Colonic mucosa (tissue), 4 donors: ENCODE results near the gene PGA3. TPM values are rescaled to one million over a fixed set of nuclear protein-coding genes. Genes with fewer than 3 reads are reported as not detected.
"Not testable (repeated sequence)": the region's sequence is repeated elsewhere in the genome, so short reads cannot be mapped to it uniquely, and the experiment has no call there.

Experiments used
- DNase-seq: peaks from one replicate; pipeline ENCODE4 v3.0.0-alpha.2; 2020
- H3K27ac ChIP-seq: fragments of 200-600 bp; one replicate; pipeline ENCODE4 v1.8.0; 2021
- H3K27me3 ChIP-seq: fragments of 200-600 bp; one replicate; pipeline ENCODE4 v1.8.0; 2021
- H3K36me3 ChIP-seq: fragments of 200-600 bp; one replicate; pipeline ENCODE4 v1.8.0; 2021
- H3K4me1 ChIP-seq: fragments of 200-600 bp; one replicate; pipeline ENCODE4 v1.8.0; 2021; ENCODE audit warnings: mild to moderate bottlenecking
- H3K4me3 ChIP-seq: fragments of 200-600 bp; one replicate; pipeline ENCODE4 v1.8.0; 2021
- H3K9ac ChIP-seq, 2 donors: one replicate each; pipeline ENCODE4 v1.7.0; 2013; ENCODE audit warnings: control low read depth in 2 of 2, low read depth in 2 of 2, low read length in 2 of 2
- H3K9me3 ChIP-seq: fragments of 200-600 bp; one replicate; pipeline ENCODE4 v1.8.0; 2021
- intact Hi-C: fragments of 100-400 bp; cut with DNase I; formaldehyde crosslinking; loops from one replicate; pipeline ENCODE4 v1.14.1; 2022
- total RNA-seq, 2 donors: library from RNA; stranded (reverse); fragmentation: NEBNext Ultra II Directional in 1 of 2; extraction: Animal tissue kit (Norgen Biotek cat#: 25700) in 1 of 2; gene quantifications; one replicate each; pipeline ENCODE4 v1.2.1, GENCODE V29; 2021
- donor health status: healthy.
- donor health status: DM: no; HTN: no; CAD: no.
- donor health status: DM: no; HTN: no; CAD: no.

Gene PGA3
- total RNA-seq, 2 donors from 2014 or later: 0.35 TPM; not detected in 1

- H3K27ac ChIP-seq, DNase-seq, H3K27me3 ChIP-seq, H3K4me3 ChIP-seq, intact Hi-C loops, H3K36me3 ChIP-seq, H3K9ac ChIP-seq, H3K9me3 ChIP-seq, H3K4me1 ChIP-seq: not testable (repeated sequence)
Observed at GRCh38 chr11:61210629-61211028, 7.3 kb downstream of the PGA3 start.

- H3K4me3 ChIP-seq, H3K36me3 ChIP-seq, H3K9me3 ChIP-seq, H3K4me1 ChIP-seq, H3K27me3 ChIP-seq, H3K9ac ChIP-seq, H3K27ac ChIP-seq, intact Hi-C loops, DNase-seq: not testable (repeated sequence)
Observed at GRCh38 chr11:61211327-61211952, 8.1 kb downstream of the PGA3 start.

GRCh38 chr11:61212202-61212601 is 8.9 kb downstream of the PGA3 start:
- H3K4me3 ChIP-seq, H3K4me1 ChIP-seq, H3K36me3 ChIP-seq, intact Hi-C loops, DNase-seq, H3K9ac ChIP-seq, H3K9me3 ChIP-seq, H3K27ac ChIP-seq, H3K27me3 ChIP-seq: not testable (repeated sequence)

GRCh38 chr11:61213711-61214324 is 10.5 kb downstream of the PGA3 start:
- H3K4me3 ChIP-seq, H3K9ac ChIP-seq, intact Hi-C loops, DNase-seq, H3K27ac ChIP-seq, H3K9me3 ChIP-seq, H3K4me1 ChIP-seq, H3K27me3 ChIP-seq, H3K36me3 ChIP-seq: not testable (repeated sequence)

- H3K9ac ChIP-seq, H3K36me3 ChIP-seq, H3K4me1 ChIP-seq, H3K27me3 ChIP-seq, H3K4me3 ChIP-seq, H3K9me3 ChIP-seq, H3K27ac ChIP-seq, DNase-seq, intact Hi-C loops: not testable (repeated sequence)
Observed at GRCh38 chr11:61218306-61218705, 15.0 kb downstream of the PGA3 start.

- DNase-seq, H3K4me1 ChIP-seq, H3K4me3 ChIP-seq, H3K27me3 ChIP-seq, H3K9me3 ChIP-seq, H3K36me3 ChIP-seq, H3K9ac ChIP-seq, H3K27ac ChIP-seq, intact Hi-C loops: not testable (repeated sequence)
Observed at GRCh38 chr11:61219016-61219415, 15.7 kb downstream of the PGA3 start.

GRCh38 chr11:61222047-61222446 is 18.7 kb downstream of the PGA3 start, which contains the start of gene PGA4:
Gene PGA4 (plus strand): TSS chr11:61222347. CDS start chr11:61222401, 54 bp downstream.
- H3K9me3 ChIP-seq, H3K4me1 ChIP-seq, intact Hi-C loops, H3K4me3 ChIP-seq, DNase-seq, H3K36me3 ChIP-seq, H3K27ac ChIP-seq, H3K9ac ChIP-seq, H3K27me3 ChIP-seq: not testable (repeated sequence)

- DNase-seq, H3K4me3 ChIP-seq, H3K4me1 ChIP-seq, H3K27ac ChIP-seq, H3K9ac ChIP-seq, H3K36me3 ChIP-seq, H3K9me3 ChIP-seq, H3K27me3 ChIP-seq, intact Hi-C loops: not testable (repeated sequence)
Observed at GRCh38 chr11:61222692-61223091, 19.4 kb downstream of the PGA3 start.

- H3K36me3 ChIP-seq, H3K9me3 ChIP-seq, H3K27me3 ChIP-seq, H3K4me1 ChIP-seq, H3K9ac ChIP-seq, H3K27ac ChIP-seq, intact Hi-C loops, DNase-seq, H3K4me3 ChIP-seq: not testable (repeated sequence)
Observed at GRCh38 chr11:61226457-61227137, 23.3 kb downstream of the PGA3 start.

GRCh38 chr11:61229458-61229857 is 26.1 kb downstream of the PGA3 start:
- H3K27ac ChIP-seq, H3K27me3 ChIP-seq, H3K9ac ChIP-seq, H3K36me3 ChIP-seq, H3K9me3 ChIP-seq, H3K4me3 ChIP-seq, H3K4me1 ChIP-seq, DNase-seq, intact Hi-C loops: not testable (repeated sequence)

GRCh38 chr11:61231033-61231432 is 27.7 kb downstream of the PGA3 start:
- H3K27ac ChIP-seq, DNase-seq, H3K9me3 ChIP-seq, H3K27me3 ChIP-seq, H3K4me1 ChIP-seq, H3K36me3 ChIP-seq, H3K4me3 ChIP-seq, H3K9ac ChIP-seq, intact Hi-C loops: not testable (repeated sequence)

GRCh38 chr11:61231585-61231984 is 28.3 kb downstream of the PGA3 start:
- H3K4me1 ChIP-seq, H3K27me3 ChIP-seq, H3K9ac ChIP-seq, H3K36me3 ChIP-seq, H3K9me3 ChIP-seq, intact Hi-C loops, H3K27ac ChIP-seq, DNase-seq, H3K4me3 ChIP-seq: not testable (repeated sequence)

GRCh38 chr11:61232548-61233145 is 29.3 kb downstream of the PGA3 start:
- H3K27me3 ChIP-seq, H3K4me1 ChIP-seq, H3K4me3 ChIP-seq, H3K36me3 ChIP-seq, intact Hi-C loops, H3K9me3 ChIP-seq, DNase-seq, H3K27ac ChIP-seq, H3K9ac ChIP-seq: not testable (repeated sequence)
